Stimulated activated CD8-positive, alpha-beta memory T cell treated with anti-CD3 and anti-CD28 coated beads, Interleukin-15, amount 100 ng/mL, for 4 hours (primary cell): Measurements from ENCODE around the gene MCL1.

Experiments used
- DNase-seq, 2 donors: peaks; one replicate each; pipeline ENCODE4 v3.0.0-alpha.2; 2020; ENCODE audit warnings: low read depth in 2 of 2

Gene MCL1

GRCh38 chr1:150543500-150544143 is 35.8 kb downstream of the MCL1 start:
- DNase-seq, result no peak

- no peak for DNase-seq
Measured at GRCh38 chr1:150537732-150538684, 41.4 kb downstream of the MCL1 start.

- no peak for DNase-seq
Measured at GRCh38 chr1:150536836-150537731, 42.3 kb downstream of the MCL1 start.

GRCh38 chr1:150535511-150536287 is 43.7 kb downstream of the MCL1 start:
- DNase-seq, result no peak

GRCh38 chr1:150534002-150534401 is 45.4 kb downstream of the MCL1 start:
- no peak for DNase-seq

GRCh38 chr1:150532860-150533259 is 46.5 kb downstream of the MCL1 start:
- DNase-seq, result no peak

GRCh38 chr1:150530491-150531159 is 48.8 kb downstream of the MCL1 start:
- no peak for DNase-seq

- DNase-seq, result no peak
Measured at GRCh38 chr1:150529017-150529416, 50.4 kb downstream of the MCL1 start.

- no peak for DNase-seq
Measured at GRCh38 chr1:150528196-150528595, 51.2 kb downstream of the MCL1 start.

- no peak for DNase-seq
Measured at GRCh38 chr1:150525348-150525747, 54.1 kb downstream of the MCL1 start.
